ENCODE results near the gene HLA-DMA. TPM values are rescaled to one million over a fixed set of nuclear protein-coding genes. Genes with fewer than 3 reads are reported as not detected.

Gene HLA-DMA
- total and polyA plus RNA-seq, 9 of the 15 experiments (the other 6 are each of a cell fraction or from before 2014, with no cell fraction given) = 0.13 to 0.83 (median 0.51) TPM

DNA sequence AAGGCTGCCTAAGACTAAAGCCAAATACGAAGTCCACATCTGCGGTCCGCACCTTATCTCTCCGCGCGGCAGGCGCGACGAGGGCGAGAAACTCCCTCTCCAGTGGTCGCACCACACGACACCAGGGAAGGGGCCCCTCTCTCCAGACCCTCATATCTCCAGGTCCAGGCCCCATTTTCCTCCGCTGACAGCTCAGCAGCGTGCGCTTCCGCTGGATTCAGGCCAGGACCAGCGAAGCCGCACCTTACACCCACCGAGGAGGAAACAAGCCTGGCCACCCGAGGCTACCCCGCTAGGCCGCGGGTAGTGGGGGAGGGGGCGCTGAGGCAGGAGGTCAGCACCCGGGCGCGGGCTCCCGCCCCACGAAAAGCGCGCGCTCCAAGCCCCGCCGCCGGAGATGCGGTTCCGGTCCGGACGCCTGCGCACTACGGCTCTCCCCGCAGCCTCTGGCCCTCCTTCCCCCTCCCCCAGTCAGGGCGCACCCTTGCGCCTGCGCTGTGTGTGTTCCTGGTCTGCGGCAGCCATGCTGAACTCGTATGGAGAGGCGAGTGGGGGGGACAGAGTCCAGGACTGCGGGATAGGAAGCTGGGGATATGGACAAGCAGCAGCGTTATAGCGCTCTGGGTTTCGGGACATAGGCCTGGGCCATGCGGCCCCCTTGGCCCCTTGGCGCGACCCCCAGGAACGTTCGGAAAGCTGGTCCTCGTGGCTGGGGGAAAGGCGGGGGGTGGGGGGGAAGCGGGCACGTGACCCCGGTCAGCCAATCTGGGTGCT is 15.4 kb upstream of the HLA-DMA start, which contains the start of gene BRD2 (continued):
- TF ChIP-seq, protein P1, sequence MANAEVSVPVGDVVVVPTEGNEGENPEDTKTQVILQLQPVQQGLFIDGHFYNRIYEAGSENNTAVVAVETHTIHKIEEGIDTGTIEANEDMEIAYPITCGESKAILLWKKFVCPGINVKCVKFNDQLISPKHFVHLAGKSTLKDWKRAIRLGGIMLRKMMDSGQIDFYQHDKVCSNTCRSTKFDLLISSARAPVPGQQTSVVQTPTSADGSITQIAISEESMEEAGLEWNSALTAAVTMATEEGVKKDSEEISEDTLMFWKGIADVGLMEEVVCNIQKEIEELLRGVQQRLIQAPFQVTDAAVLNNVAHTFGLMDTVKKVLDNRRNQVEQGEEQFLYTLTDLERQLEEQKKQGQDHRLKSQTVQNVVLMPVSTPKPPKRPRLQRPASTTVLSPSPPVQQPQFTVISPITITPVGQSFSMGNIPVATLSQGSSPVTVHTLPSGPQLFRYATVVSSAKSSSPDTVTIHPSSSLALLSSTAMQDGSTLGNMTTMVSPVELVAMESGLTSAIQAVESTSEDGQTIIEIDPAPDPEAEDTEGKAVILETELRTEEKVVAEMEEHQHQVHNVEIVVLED (CRISPR knock-in tag; IDR thresholded peaks at IDR 0.05) = no peak
- TF ChIP-seq, protein P2, sequence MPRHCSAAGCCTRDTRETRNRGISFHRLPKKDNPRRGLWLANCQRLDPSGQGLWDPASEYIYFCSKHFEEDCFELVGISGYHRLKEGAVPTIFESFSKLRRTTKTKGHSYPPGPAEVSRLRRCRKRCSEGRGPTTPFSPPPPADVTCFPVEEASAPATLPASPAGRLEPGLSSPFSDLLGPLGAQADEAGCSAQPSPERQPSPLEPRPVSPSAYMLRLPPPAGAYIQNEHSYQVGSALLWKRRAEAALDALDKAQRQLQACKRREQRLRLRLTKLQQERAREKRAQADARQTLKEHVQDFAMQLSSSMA (CRISPR knock-in tag; IDR thresholded peaks at IDR 0.05) = 0 out of 2 replicates have a peak, but pooled peaks have one; percentile 34
- TF ChIP-seq ZSCAN32 (CRISPR knock-in tag; IDR thresholded peaks at IDR 0.05) = no peak
- TF ChIP-seq ZNF134 (CRISPR knock-in tag; conservative IDR thresholded peaks at IDR 0.05) = 0 out of 2 replicates have a peak, but pooled peaks have one; percentile 9
- TF ChIP-seq ASH1L (IDR thresholded peaks at IDR 0.05; ENCODE audit: borderline replicate concordance, low read depth, partially characterized antibody) = no peak
- TF ChIP-seq, protein P3, sequence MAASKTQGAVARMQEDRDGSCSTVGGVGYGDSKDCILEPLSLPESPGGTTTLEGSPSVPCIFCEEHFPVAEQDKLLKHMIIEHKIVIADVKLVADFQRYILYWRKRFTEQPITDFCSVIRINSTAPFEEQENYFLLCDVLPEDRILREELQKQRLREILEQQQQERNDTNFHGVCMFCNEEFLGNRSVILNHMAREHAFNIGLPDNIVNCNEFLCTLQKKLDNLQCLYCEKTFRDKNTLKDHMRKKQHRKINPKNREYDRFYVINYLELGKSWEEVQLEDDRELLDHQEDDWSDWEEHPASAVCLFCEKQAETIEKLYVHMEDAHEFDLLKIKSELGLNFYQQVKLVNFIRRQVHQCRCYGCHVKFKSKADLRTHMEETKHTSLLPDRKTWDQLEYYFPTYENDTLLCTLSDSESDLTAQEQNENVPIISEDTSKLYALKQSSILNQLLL (CRISPR knock-in tag; IDR thresholded peaks at IDR 0.05; ENCODE audit: borderline replicate concordance) = no peak
- TF ChIP-seq TCFL5 (CRISPR knock-in tag; conservative IDR thresholded peaks at IDR 0.05) = no peak
- TF ChIP-seq, protein P4, sequence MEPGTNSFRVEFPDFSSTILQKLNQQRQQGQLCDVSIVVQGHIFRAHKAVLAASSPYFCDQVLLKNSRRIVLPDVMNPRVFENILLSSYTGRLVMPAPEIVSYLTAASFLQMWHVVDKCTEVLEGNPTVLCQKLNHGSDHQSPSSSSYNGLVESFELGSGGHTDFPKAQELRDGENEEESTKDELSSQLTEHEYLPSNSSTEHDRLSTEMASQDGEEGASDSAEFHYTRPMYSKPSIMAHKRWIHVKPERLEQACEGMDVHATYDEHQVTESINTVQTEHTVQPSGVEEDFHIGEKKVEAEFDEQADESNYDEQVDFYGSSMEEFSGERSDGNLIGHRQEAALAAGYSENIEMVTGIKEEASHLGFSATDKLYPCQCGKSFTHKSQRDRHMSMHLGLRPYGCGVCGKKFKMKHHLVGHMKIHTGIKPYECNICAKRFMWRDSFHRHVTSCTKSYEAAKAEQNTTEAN (CRISPR knock-in tag; IDR thresholded peaks at IDR 0.05) = no peak
- no peak for TF ChIP-seq BMI1 (IDR thresholded peaks at IDR 0.05; ENCODE audit: low read length)
- TF ChIP-seq MAFF (IDR thresholded peaks at IDR 0.05; ENCODE audit: low read length) = no peak
- no peak for TF ChIP-seq ZNF133 (CRISPR knock-in tag; IDR thresholded peaks at IDR 0.05)
- peak; percentile 75 for TF ChIP-seq DMBX1 (CRISPR knock-in tag; IDR thresholded peaks at IDR 0.05; ENCODE audit: borderline replicate concordance)
- TF ChIP-seq, protein P5, sequence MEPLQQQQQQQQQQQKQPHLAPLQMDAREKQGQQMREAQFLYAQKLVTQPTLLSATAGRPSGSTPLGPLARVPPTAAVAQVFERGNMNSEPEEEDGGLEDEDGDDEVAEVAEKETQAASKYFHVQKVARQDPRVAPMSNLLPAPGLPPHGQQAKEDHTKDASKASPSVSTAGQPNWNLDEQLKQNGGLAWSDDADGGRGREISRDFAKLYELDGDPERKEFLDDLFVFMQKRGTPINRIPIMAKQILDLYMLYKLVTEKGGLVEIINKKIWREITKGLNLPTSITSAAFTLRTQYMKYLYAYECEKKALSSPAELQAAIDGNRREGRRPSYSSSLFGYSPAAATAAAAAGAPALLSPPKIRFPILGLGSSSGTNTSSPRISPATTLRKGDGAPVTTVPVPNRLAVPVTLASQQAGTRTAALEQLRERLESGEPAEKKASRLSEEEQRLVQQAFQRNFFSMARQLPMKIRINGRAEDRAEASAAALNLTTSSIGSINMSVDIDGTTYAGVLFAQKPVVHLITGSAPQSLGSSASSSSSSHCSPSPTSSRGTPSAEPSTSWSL (CRISPR knock-in tag; IDR thresholded peaks at IDR 0.05; ENCODE audit: borderline replicate concordance) = no peak
- no peak for TF ChIP-seq MCM7 (IDR thresholded peaks at IDR 0.05)
- TF ChIP-seq SMARCC2 (IDR thresholded peaks at IDR 0.05; ENCODE audit: low read depth) = peak; percentile 38; the same call in 1 of the 2 replicates
- no peak for TF ChIP-seq NFXL1 (CRISPR knock-in tag; IDR thresholded peaks at IDR 0.05)
- TF ChIP-seq MEIS2 (IDR thresholded peaks at IDR 0.05; ENCODE audit: partially characterized antibody) = peak; percentile 95
- TF ChIP-seq RAD21 (CRISPR knock-in tag; conservative IDR thresholded peaks at IDR 0.05 in 1 of 2, IDR thresholded peaks at IDR 0.05 in 1 of 2) = peak in 1 of 2 experiments; percentile 14; a peak in 1 of 4 replicates
- 0 out of 2 replicates have a peak, but pooled peaks have one; percentile 39 for TF ChIP-seq CC2D1A (IDR thresholded peaks at IDR 0.05)
- TF ChIP-seq ZNF830 (CRISPR knock-in tag; IDR thresholded peaks at IDR 0.05) = no peak
- no peak for TF ChIP-seq OTX1 (CRISPR knock-in tag; IDR thresholded peaks at IDR 0.05)

Data from K562 (cell line).